Testis (tissue), 3 donors: ENCODE measurements around the gene AATK. TPM values are rescaled to one million over a fixed set of nuclear protein-coding genes. Genes with fewer than 3 reads are reported as not detected.

Experiments
- DNase-seq: peaks from one replicate; pipeline ENCODE4 v3.0.0-alpha.2; 2019
- H3K27ac ChIP-seq, 2 donors: fragments of 200-600 bp; sonication (generic); one replicate each; pipeline ENCODE4 v1.5.1; 2019
- H3K27me3 ChIP-seq: fragments of 200-600 bp; sonication (generic); one replicate; pipeline ENCODE4 v1.5.1; 2019
- H3K36me3 ChIP-seq: fragments of 200-600 bp; sonication (generic); one replicate; pipeline ENCODE4 v1.5.1; 2017; ENCODE audit warnings: low read depth; ENCODE audit errors: missing control alignments
- H3K4me1 ChIP-seq: fragments of 200-600 bp; sonication (generic); one replicate; pipeline ENCODE4 v1.5.1; 2019
- H3K4me3 ChIP-seq, 2 donors: fragments of 200-600 bp; sonication (generic); one replicate each; pipeline ENCODE4 v1.5.1; 2017 to 2019
- H3K9me3 ChIP-seq: fragments of 200-600 bp; sonication (generic); one replicate; pipeline ENCODE4 v1.5.1; 2017
- POLR2A ChIP-seq: fragments of 450-650 bp; IDR thresholded peaks from one replicate; pipeline ENCODE4 v1.6.1; 2017; ENCODE audit warnings: antibody characterized with exemption, mild to moderate bottlenecking, moderate library complexity
- WGBS, 2 donors: methylation state at CpG; one replicate each; pipeline ENCODE4 v1.1.5; 2018; 5-methylcytosine and 5-hydroxymethylcytosine counted together
- intact Hi-C: fragments of 100-400 bp; cut with DNase I; formaldehyde crosslinking; loops from one replicate; pipeline ENCODE4 v1.15.1; 2023; ENCODE audit warnings: low total_unique reads
- polyA plus RNA-seq: library from polyadenylated mRNA; stranded (reverse); fragments of 350-450 nt; fragmentation: Illumina TruSeq; extraction: RNeasy Lipid Tissue Mini Kit (QIAGEN cat#74804); gene quantifications from one replicate; pipeline ENCODE4 v1.2.3, GENCODE V29; 2014; ENCODE audit warnings: low read depth, low replicate concordance; ENCODE audit not compliant: insufficient read depth
- total RNA-seq, 2 donors: library from RNA; depleted of rRNA; stranded (reverse); fragments of >200 nt; gene quantifications; one replicate each; pipeline ENCODE4 v1.2.3, GENCODE V29; 2016
- TF ChIP-seq, protein P1 (sequence below), 3 experiments: fragments of 450-650 bp in 2 of 3; fragments of 200-600 bp in 1 of 3; sonication (generic) in 1 of 3; IDR thresholded peaks; one replicate each; pipeline ENCODE4 v1.5.1; 2016 to 2019; ENCODE audit warnings: antibody characterized with exemption in 3 of 3, mild to moderate bottlenecking in 2 of 3, moderate library complexity in 1 of 3

AATK gene
- total and polyA plus RNA-seq, 3 donors from 2014 or later: 3.5 to 5.6 (median 3.8) TPM

DNA sequence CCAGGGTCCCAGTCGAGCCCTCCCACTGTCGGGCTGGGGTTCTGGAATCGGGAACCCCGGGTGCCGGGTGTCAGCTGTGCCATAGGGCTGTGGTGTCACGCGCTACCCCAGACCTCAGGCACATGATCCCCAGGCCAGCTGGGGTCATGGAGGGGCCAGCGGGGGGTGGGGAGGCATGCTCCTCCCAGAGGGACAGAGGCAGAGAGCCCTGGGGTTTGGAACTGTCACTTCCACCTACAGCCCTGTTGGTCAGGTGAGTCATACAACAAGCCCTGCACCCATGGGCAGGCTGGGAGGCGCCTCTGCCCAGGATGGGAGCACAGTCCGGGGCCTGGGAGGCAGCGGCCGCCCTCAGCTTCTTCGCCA is 68.1 kb downstream of the AATK start:
- TF ChIP-seq, protein P1, sequence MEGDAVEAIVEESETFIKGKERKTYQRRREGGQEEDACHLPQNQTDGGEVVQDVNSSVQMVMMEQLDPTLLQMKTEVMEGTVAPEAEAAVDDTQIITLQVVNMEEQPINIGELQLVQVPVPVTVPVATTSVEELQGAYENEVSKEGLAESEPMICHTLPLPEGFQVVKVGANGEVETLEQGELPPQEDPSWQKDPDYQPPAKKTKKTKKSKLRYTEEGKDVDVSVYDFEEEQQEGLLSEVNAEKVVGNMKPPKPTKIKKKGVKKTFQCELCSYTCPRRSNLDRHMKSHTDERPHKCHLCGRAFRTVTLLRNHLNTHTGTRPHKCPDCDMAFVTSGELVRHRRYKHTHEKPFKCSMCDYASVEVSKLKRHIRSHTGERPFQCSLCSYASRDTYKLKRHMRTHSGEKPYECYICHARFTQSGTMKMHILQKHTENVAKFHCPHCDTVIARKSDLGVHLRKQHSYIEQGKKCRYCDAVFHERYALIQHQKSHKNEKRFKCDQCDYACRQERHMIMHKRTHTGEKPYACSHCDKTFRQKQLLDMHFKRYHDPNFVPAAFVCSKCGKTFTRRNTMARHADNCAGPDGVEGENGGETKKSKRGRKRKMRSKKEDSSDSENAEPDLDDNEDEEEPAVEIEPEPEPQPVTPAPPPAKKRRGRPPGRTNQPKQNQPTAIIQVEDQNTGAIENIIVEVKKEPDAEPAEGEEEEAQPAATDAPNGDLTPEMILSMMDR (IDR thresholded peaks at IDR 0.05): no peak
- no peak for TF ChIP-seq POLR2A
- Histone ChIP-seq H3K4me3 (no peak overlapping the region), H3K36me3 (no peaks in the 10 kb centered on the region), H3K9me3 (no peaks in the 10 kb centered on the region), H3K27ac (peak overlapping the region in 1 of 2 donors; percentile 65), H3K4me1 (peaks cover 21% of the 10 kb centered on the region), H3K27me3 (no peaks in the 10 kb centered on the region)
- intact Hi-C loops: loop anchor here (5.0 to 10.0 kb wide), 2 partner anchors 71 to 113 kb away; no protein-coding TSS in a partner anchor
- WGBS, 2 donors: 71 to 92% methylated on average over 5 to 13 of the region's 13 CpGs
- DNase-seq: no peak

GRCh38 chr17:81097134-81097942 is 68.7 kb downstream of the AATK start:
- no peaks in the 10 kb centered on the region for H3K9me3 ChIP-seq
- peak; percentile 88 for DNase-seq
- no peaks in the 10 kb centered on the region for H3K27me3 ChIP-seq
- no peak overlapping the region for H3K4me3 ChIP-seq
- TF ChIP-seq POLR2A: no peak
- TF ChIP-seq, protein P1 (IDR thresholded peaks at IDR 0.05): peak; percentile 42 to 73 (median 57)
- no peaks in the 10 kb centered on the region for H3K36me3 ChIP-seq
- peaks cover 21% of the 10 kb centered on the region for H3K4me1 ChIP-seq
- H3K27ac ChIP-seq: peak overlapping the region in 1 of 2 donors; percentile 65
- 28 to 46% methylated on average over 26 to 31 of the region's 31 CpGs for WGBS, 2 donors
- intact Hi-C loops: loop anchor here (5.0 to 10.0 kb wide), 2 partner anchors 70 to 113 kb away; no protein-coding TSS in a partner anchor

DNA sequence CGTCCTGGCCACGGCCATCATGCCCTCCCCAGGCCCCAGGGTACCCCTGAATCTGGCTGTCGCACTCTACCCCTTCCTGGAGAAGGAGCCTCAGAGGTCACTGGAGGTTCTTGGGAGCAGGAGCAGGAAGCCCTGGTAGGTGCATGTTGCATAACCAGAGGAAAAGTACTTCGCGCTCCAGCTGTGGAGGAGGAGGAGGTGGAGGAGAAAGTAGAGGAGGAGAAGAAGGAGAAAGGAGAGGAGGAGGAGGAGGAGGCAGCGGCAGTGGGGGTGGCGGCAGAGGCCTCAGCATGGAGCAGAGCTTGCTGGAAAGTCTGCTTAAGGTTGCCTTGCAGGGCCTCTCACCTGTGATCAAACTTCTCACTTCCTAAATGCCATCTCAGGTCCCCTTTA is 69.3 kb downstream of the AATK start:
- H3K4me3 ChIP-seq: no peak overlapping the region
- peaks cover 21% of the 10 kb centered on the region for H3K4me1 ChIP-seq
- peak overlapping the region in 1 of 2 donors; percentile 65 for H3K27ac ChIP-seq
- DNase-seq: no peak
- TF ChIP-seq POLR2A: no peak
- TF ChIP-seq, protein P1 (IDR thresholded peaks at IDR 0.05): no peak
- intact Hi-C loops: loop anchor here (5.0 to 10.0 kb wide), 2 partner anchors 69 to 112 kb away; no protein-coding TSS in a partner anchor
- 69 to 74% methylated on average over 7 of the region's 7 CpGs for WGBS, 2 donors
- H3K36me3 ChIP-seq: no peaks in the 10 kb centered on the region
- H3K9me3 ChIP-seq: no peaks in the 10 kb centered on the region
- no peaks in the 10 kb centered on the region for H3K27me3 ChIP-seq

- intact Hi-C loops: loop anchor here (5.0 to 10.0 kb wide), 2 partner anchors 68 to 111 kb away; no protein-coding TSS in a partner anchor
- Histone ChIP-seq H3K36me3 (no peaks in the 10 kb centered on the region), H3K4me1 (peaks cover 21% of the 10 kb centered on the region), H3K9me3 (no peaks in the 10 kb centered on the region), H3K27me3 (no peaks in the 10 kb centered on the region), H3K4me3 (no peak overlapping the region), H3K27ac (no peak overlapping the region)
- 75% methylated on average over 9 to 13 of the region's 13 CpGs for WGBS, 2 donors
- DNase-seq: no peak
- TF ChIP-seq POLR2A: no peak
- TF ChIP-seq, protein P1 (IDR thresholded peaks at IDR 0.05): no peak
Observed at GRCh38 chr17:81095383-81095762, 70.6 kb downstream of the AATK start.
